Measurements from ENCODE around the gene CORO7. TPM values are rescaled to one million over a fixed set of nuclear protein-coding genes. Genes with fewer than 3 reads are reported as not detected.
A peak's percentile ranks its signal among the peaks of the same experiment; 100 is the strongest.

The CORO7 gene
- polyA plus RNA-seq, 2 of the 4 experiments (the other 2 are of a cell fraction), result 6.0 to 11.9 TPM

DNA sequence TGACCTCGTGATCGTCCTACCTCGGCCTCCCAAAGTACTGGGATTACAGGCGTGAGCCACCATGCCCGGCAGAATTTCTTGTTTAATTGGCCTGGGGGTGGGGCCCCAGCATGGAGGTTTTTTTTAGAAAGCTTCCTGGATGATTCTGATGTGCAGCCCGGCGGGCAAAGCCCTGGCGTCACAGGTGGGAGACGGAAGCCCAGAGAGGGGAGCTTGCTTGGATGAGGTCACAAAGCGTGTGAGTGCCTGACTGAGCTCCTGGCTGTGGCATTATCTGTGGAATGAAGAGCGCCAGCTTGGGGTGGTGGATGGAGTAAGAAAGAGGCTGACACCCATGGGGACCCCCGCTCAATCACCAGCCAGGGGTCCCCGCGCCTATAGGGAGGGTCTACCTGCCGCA, 40.7 kb downstream of the CORO7 start (continued):
- TF ChIP-seq, protein P1, sequence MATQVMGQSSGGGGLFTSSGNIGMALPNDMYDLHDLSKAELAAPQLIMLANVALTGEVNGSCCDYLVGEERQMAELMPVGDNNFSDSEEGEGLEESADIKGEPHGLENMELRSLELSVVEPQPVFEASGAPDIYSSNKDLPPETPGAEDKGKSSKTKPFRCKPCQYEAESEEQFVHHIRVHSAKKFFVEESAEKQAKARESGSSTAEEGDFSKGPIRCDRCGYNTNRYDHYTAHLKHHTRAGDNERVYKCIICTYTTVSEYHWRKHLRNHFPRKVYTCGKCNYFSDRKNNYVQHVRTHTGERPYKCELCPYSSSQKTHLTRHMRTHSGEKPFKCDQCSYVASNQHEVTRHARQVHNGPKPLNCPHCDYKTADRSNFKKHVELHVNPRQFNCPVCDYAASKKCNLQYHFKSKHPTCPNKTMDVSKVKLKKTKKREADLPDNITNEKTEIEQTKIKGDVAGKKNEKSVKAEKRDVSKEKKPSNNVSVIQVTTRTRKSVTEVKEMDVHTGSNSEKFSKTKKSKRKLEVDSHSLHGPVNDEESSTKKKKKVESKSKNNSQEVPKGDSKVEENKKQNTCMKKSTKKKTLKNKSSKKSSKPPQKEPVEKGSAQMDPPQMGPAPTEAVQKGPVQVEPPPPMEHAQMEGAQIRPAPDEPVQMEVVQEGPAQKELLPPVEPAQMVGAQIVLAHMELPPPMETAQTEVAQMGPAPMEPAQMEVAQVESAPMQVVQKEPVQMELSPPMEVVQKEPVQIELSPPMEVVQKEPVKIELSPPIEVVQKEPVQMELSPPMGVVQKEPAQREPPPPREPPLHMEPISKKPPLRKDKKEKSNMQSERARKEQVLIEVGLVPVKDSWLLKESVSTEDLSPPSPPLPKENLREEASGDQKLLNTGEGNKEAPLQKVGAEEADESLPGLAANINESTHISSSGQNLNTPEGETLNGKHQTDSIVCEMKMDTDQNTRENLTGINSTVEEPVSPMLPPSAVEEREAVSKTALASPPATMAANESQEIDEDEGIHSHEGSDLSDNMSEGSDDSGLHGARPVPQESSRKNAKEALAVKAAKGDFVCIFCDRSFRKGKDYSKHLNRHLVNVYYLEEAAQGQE (IDR thresholded peaks at IDR 0.05), result no peak
- TF ChIP-seq FOSL2 (IDR thresholded peaks at IDR 0.05) (no peak), FOSL2 (CRISPR knock-in tag; IDR thresholded peaks at IDR 0.05) (no peak), ZSCAN20 (CRISPR knock-in tag; IDR thresholded peaks at IDR 0.05) (no peak), POLR2A (IDR thresholded peaks at IDR 0.05; ENCODE audit: low read length) (no peak)
- TF ChIP-seq, protein P2, sequence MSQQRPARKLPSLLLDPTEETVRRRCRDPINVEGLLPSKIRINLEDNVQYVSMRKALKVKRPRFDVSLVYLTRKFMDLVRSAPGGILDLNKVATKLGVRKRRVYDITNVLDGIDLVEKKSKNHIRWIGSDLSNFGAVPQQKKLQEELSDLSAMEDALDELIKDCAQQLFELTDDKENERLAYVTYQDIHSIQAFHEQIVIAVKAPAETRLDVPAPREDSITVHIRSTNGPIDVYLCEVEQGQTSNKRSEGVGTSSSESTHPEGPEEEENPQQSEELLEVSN (IDR thresholded peaks at IDR 0.05; ENCODE audit: borderline replicate concordance, low read depth), result no peak
- TF ChIP-seq, protein P3, sequence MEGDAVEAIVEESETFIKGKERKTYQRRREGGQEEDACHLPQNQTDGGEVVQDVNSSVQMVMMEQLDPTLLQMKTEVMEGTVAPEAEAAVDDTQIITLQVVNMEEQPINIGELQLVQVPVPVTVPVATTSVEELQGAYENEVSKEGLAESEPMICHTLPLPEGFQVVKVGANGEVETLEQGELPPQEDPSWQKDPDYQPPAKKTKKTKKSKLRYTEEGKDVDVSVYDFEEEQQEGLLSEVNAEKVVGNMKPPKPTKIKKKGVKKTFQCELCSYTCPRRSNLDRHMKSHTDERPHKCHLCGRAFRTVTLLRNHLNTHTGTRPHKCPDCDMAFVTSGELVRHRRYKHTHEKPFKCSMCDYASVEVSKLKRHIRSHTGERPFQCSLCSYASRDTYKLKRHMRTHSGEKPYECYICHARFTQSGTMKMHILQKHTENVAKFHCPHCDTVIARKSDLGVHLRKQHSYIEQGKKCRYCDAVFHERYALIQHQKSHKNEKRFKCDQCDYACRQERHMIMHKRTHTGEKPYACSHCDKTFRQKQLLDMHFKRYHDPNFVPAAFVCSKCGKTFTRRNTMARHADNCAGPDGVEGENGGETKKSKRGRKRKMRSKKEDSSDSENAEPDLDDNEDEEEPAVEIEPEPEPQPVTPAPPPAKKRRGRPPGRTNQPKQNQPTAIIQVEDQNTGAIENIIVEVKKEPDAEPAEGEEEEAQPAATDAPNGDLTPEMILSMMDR (IDR thresholded peaks at IDR 0.05), result no peak

DNA sequence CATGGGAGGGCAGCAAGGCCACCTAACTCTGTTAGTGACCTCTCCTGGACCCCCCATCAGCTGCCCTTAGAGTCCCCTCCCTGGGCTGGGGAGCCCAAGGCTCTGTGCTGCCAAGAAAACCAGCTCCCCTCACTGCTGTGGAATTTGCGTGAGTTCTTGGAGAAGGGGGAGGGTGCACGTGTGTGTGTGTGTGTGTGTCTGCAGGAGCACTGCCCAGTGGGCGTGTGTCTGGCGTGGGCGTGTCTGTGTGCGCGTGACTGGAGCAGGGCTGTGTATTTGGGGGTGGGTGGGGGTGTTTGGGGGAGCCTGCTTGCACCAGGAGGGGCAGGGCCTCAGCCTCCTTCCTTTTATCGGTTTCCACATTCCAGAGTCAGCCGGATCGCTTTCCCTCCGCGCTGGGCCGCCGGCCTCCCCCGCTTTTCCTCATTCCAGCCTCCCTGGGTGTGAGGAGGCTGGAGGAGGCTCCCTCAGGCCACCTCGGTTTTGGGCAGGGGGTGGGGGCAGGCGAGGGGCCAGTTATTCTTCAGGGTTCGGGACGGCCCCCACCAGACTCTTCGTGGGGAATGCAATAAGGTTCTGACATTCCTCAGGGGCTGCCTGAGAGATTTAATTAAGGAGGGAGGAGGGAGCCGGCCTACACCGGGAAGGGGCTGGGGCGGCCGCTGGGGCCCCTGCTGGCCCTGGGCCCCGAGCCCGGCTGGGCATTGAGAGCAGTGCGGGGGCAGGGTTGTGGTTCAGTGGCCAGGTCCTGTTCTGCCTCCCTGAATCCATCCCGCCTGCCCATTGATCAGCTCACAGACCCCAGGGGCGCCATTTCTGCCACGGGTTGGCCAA, 42.3 kb downstream of the CORO7 start:
- Histone ChIP-seq H3K4me2 (peak overlapping the region; percentile 97), H3K9me3 (no peaks in the 10 kb centered on the region), H3K4me3 (peak overlapping the region; percentile 27; the same call in 1 of the 3 replicates), H3K27ac (peak overlapping the region; percentile 68 to 94), H3K4me1 (peaks cover 81% of the 10 kb centered on the region)
- no peak for TF ChIP-seq ATOH8 (CRISPR knock-in tag; IDR thresholded peaks at IDR 0.05; ENCODE audit: low read depth)
- TF ChIP-seq, protein P4, sequence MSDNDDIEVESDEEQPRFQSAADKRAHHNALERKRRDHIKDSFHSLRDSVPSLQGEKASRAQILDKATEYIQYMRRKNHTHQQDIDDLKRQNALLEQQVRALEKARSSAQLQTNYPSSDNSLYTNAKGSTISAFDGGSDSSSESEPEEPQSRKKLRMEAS (IDR thresholded peaks at IDR 0.05), result 0 out of 2 replicates have a peak, but pooled peaks have one; percentile 48
- TF ChIP-seq BHLHE40 (IDR thresholded peaks at IDR 0.05; ENCODE audit: low read depth, low read length), result peak; percentile 51; the same call in 1 of the 2 replicates
- TF ChIP-seq FOSB (CRISPR knock-in tag; IDR thresholded peaks at IDR 0.05), result no peak
- TF ChIP-seq FOSL2 (IDR thresholded peaks at IDR 0.05), result no peak
- no peak for TF ChIP-seq FOSL2 (CRISPR knock-in tag; IDR thresholded peaks at IDR 0.05)
- CTCF ChIA-PET, result interaction anchor here (0.8 to 25.9 kb wide), 13 partner anchors 9 to 435 kb away, joined by 3 to 638 read pairs (median 3); no protein-coding TSS in a partner anchor
- POLR2A ChIA-PET, result interaction anchor here (0.5 to 1.0 kb wide), 2 partner anchors 29 to 101 kb away, joined by 4 read pairs; no protein-coding TSS in a partner anchor
- ATAC-seq (peak; percentile 21), FAIRE-seq (no peak), DNase-seq (ENCODE audit: low read depth in 1 of 2, low spot score in 1 of 2) (peak; percentile 36 to 68)
- WGBS (ENCODE audit: missing lambda C conversion rate), result 18% methylated on average over 22 of the region's 30 CpGs

DNA sequence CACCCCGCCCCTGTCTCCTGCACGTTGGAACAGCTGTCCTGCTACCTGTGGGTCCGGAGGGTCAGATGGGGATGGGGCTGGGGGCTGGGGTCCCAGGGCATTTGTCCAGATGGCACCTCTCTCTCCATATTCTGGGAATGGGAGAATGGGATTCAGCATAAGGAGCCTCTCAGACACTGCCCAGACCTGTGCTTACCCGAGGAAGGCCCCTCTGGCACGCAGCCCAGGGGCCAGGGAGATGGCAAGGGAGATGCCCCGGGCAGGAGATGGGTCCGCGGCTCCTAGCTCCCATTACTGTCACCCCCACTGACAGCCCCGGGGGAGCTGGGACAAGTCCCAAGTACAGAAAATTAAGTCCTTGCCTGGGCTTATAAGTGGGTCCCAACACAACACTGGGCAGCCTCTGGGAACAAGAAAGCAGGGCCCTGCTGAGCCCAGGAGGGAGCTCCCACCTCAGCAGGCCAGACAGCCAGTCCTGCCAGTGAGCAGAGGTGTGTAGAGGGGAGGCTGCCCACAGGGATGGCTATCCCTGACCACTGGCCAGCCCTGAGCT, 43.0 kb downstream of the CORO7 start:
- H3K9me3 ChIP-seq, result no peaks in the 10 kb centered on the region
- WGBS (ENCODE audit: missing lambda C conversion rate), result 5% methylated on average over 9 of the region's 9 CpGs
- peak overlapping the region; percentile 68 to 94 for H3K27ac ChIP-seq
- peaks cover 80% of the 10 kb centered on the region for H3K4me1 ChIP-seq
- peak overlapping the region; percentile 97 for H3K4me2 ChIP-seq
- ChIA-PET POLR2A (interaction anchor here (0.5 to 1.0 kb wide), 2 partner anchors 29 to 100 kb away, joined by 4 read pairs; no protein-coding TSS in a partner anchor), CTCF (interaction anchor here (0.8 to 25.9 kb wide), 10 partner anchors 9 to 120 kb away, joined by 3 to 638 read pairs (median 4); no protein-coding TSS in a partner anchor)
- TF ChIP-seq, protein P4 (IDR thresholded peaks at IDR 0.05), result 0 out of 2 replicates have a peak, but pooled peaks have one; percentile 8
- no peak for TF ChIP-seq CBX2 (IDR thresholded peaks at IDR 0.05; ENCODE audit: borderline replicate concordance, low read depth)
- DNase-seq (ENCODE audit: low read depth in 1 of 2, low spot score in 1 of 2) (peak in 1 of 2 experiments; percentile 56), FAIRE-seq (no peak), ATAC-seq (peak; percentile 37 to 45)
- peak overlapping the region; percentile 27; the same call in 1 of the 3 replicates for H3K4me3 ChIP-seq

All from A549 (cell line).